Sigmoid colon (tissue), 7 donors: Measurements from ENCODE around the gene ALKBH6. TPM values are rescaled to one million over a fixed set of nuclear protein-coding genes. Genes with fewer than 3 reads are reported as not detected.
A peak's percentile ranks its signal among the peaks of the same experiment; 100 is the strongest.

Experiments
- DNase-seq: peaks from one replicate; pipeline ENCODE4 v3.0.0-alpha.2; 2019
- H3K27ac ChIP-seq, 4 donors: fragments of 200-600 bp; sonication (generic); one replicate each; pipeline ENCODE4 v1.5.1; 2016 to 2019; ENCODE audit warnings: mild to moderate bottlenecking in 1 of 4
- H3K27me3 ChIP-seq, 3 donors: fragments of 200-600 bp; sonication (generic); one replicate each; pipeline ENCODE4 v1.5.1; 2019; ENCODE audit warnings: mild to moderate bottlenecking in 1 of 3
- H3K36me3 ChIP-seq, 4 donors: fragments of 200-600 bp; sonication (generic); one replicate each; pipeline ENCODE4 v1.5.1; 2016 to 2019
- H3K4me1 ChIP-seq, 4 donors: fragments of 200-600 bp; sonication (generic); one replicate each; pipeline ENCODE4 v1.5.1; 2017 to 2019
- H3K4me3 ChIP-seq, 4 donors: fragments of 200-600 bp; sonication (generic); one replicate each; pipeline ENCODE4 v1.5.1; 2017 to 2019; ENCODE audit warnings: mild to moderate bottlenecking in 2 of 4, moderate library complexity in 1 of 4
- H3K9me3 ChIP-seq, 4 donors: fragments of 200-600 bp in 3 of 4; sonication (generic) in 3 of 4; one replicate each; pipeline versions ENCODE4 v1.5.1 to v1.6.1; 2013 to 2019
- CTCF ChIP-seq, 4 experiments: fragments of 450-650 bp in 3 of 4; fragments of 200-600 bp in 1 of 4; IDR thresholded peaks; one replicate each; pipeline ENCODE4 v1.5.1; 2016 to 2019; ENCODE audit warnings: antibody characterized with exemption in 4 of 4, mild to moderate bottlenecking in 3 of 4, moderate library complexity in 2 of 4
- EP300 ChIP-seq, 4 donors: sonication (generic); formaldehyde crosslinking; IDR thresholded peaks; one replicate each; pipeline ENCODE4 v1.6.1; 2017; ENCODE audit warnings: antibody characterized with exemption in 4 of 4
- POLR2A ChIP-seq, 2 donors: fragments of 450-650 bp; IDR thresholded peaks; one replicate each; pipeline ENCODE4 v1.6.1; 2016; ENCODE audit warnings: antibody characterized with exemption in 2 of 2, mild to moderate bottlenecking in 2 of 2, moderate library complexity in 2 of 2
- POLR2AphosphoS5 ChIP-seq, 4 donors: sonication (generic); formaldehyde crosslinking; IDR thresholded peaks; one replicate each; pipeline ENCODE4 v1.6.1; 2017; ENCODE audit warnings: antibody characterized with exemption in 4 of 4
- WGBS, 2 donors: extraction: QIAGEN DNeasy Blood & Tissue Kit; methylation state at CpG; one replicate each; pipeline ENCODE4 v1.1.7; 2013; 5-methylcytosine and 5-hydroxymethylcytosine counted together
- intact Hi-C: fragments of 100-400 bp; cut with DNase I; formaldehyde crosslinking; loops from one replicate; pipeline ENCODE4 v1.15.1; 2023
- polyA plus RNA-seq, 3 donors: library from polyadenylated mRNA; stranded (reverse); fragments of 200-250 nt; gene quantifications; one replicate each; pipeline ENCODE4 v1.2.3, GENCODE V29; 2013
- total RNA-seq, 4 donors: library from RNA; depleted of rRNA; stranded (reverse); fragments of >200 nt; gene quantifications; one replicate each; pipeline ENCODE4 v1.1.0, GENCODE V29; 2016
- donor health status: healthy with polysubstance abuse.
- donor health status: Bipolar disorder and iron deficiency.
- donor health status: healthy.

ALKBH6 gene
- total and polyA plus RNA-seq, 7 donors, result 12.0 to 31.7 (median 24.4) TPM

GRCh38 chr19:36054733-36055686 lies 41.0 kb upstream of the ALKBH6 start, which contains the start of gene WDR62:
WDR62 (plus strand) TSS chr19:36054897; CDS start chr19:36054972, 75 bp downstream.
- Histone ChIP-seq H3K9me3 (no peaks in the 10 kb centered on the region), H3K27me3 (no peaks in the 10 kb centered on the region), H3K36me3 (no peaks in the 10 kb centered on the region), H3K27ac (peak within 1 kb of the TSS; percentile 90 to 95 (median 93)), H3K4me3 (peak within 1 kb of the TSS; percentile 52 to 69 (median 64)), H3K4me1 (peaks cover 0 to 18% (median 17%) of the 10 kb centered on the region in 4 donors)
- TF ChIP-seq POLR2A (IDR thresholded peaks at IDR 0.05), result no peak
- TF ChIP-seq POLR2AphosphoS5 (IDR thresholded peaks at IDR 0.05), result no peak
- TF ChIP-seq CTCF (IDR thresholded peaks at IDR 0.05), result no peak
- TF ChIP-seq EP300 (IDR thresholded peaks at IDR 0.05), result no peak
- intact Hi-C loops, result loop anchor here (1.0 to 10.0 kb wide), 5 partner anchors 43 to 300 kb away; partner anchors contain the start of genes ALKBH6, HSPB6, LRFN3 and POLR2I
- 1% methylated on average over 76 of the region's 76 CpGs for WGBS, 2 donors
- DNase-seq, result peak; percentile 97

GRCh38 chr19:36054119-36054732 lies 40.2 kb upstream of the ALKBH6 start, which contains the start of gene THAP8:
THAP8 (minus strand) TSS chr19:36054285; CDS start chr19:36054217, 68 bp downstream.
- H3K36me3 ChIP-seq, result no peaks in the 10 kb centered on the region
- no peaks in the 10 kb centered on the region for H3K27me3 ChIP-seq
- DNase-seq, result peak; percentile 100
- 0 to 1% methylated on average over 56 of the region's 56 CpGs for WGBS, 2 donors
- peak within 1 kb of the TSS; percentile 52 to 69 (median 64) for H3K4me3 ChIP-seq
- H3K4me1 ChIP-seq, result peaks cover 0 to 18% (median 17%) of the 10 kb centered on the region in 4 donors
- TF ChIP-seq POLR2AphosphoS5 (IDR thresholded peaks at IDR 0.05), result peak in 3 of 4 donors; percentile 69 to 95 (median 86)
- TF ChIP-seq CTCF (IDR thresholded peaks at IDR 0.05), result peak; percentile 45 to 66 (median 54)
- peak; percentile 60 to 83 for TF ChIP-seq POLR2A (IDR thresholded peaks at IDR 0.05)
- peak in 2 of 4 donors; percentile 40 to 98 for TF ChIP-seq EP300 (IDR thresholded peaks at IDR 0.05)
- intact Hi-C loops, result loop anchor here (1.0 to 10.0 kb wide), 5 partner anchors 42 to 299 kb away; partner anchors contain the start of genes ALKBH6, HSPB6, LRFN3 and POLR2I
- no peaks in the 10 kb centered on the region for H3K9me3 ChIP-seq
- peak within 1 kb of the TSS; percentile 90 to 95 (median 93) for H3K27ac ChIP-seq

- Histone ChIP-seq H3K27ac (peak overlapping the region; percentile 90 to 95 (median 93)), H3K36me3 (no peaks in the 10 kb centered on the region), H3K27me3 (no peaks in the 10 kb centered on the region), H3K4me3 (no peak overlapping the region), H3K4me1 (peaks cover 0 to 29% (median 24%) of the 10 kb centered on the region in 4 donors), H3K9me3 (no peaks in the 10 kb centered on the region)
- DNase-seq, result no peak
- TF ChIP-seq CTCF (IDR thresholded peaks at IDR 0.05), result peak in 1 of 4 experiments; percentile 6
- TF ChIP-seq POLR2AphosphoS5 (IDR thresholded peaks at IDR 0.05), result no peak
- WGBS, 2 donors, result 92 to 95% methylated on average over 4 of the region's 4 CpGs
- intact Hi-C loops, result loop anchor here (5.0 to 10.0 kb wide), 2 partner anchors 39 to 297 kb away; partner anchors contain the start of genes ALKBH6, HSPB6 and PROSER3
Measured at GRCh38 chr19:36051637-36052036, 37.6 kb upstream of the ALKBH6 start.

- WGBS, 2 donors, result 62 to 67% methylated on average over 3 of the region's 3 CpGs
- Histone ChIP-seq H3K4me1 (peaks cover 0 to 33% (median 28%) of the 10 kb centered on the region in 4 donors), H3K36me3 (no peaks in the 10 kb centered on the region), H3K9me3 (no peaks in the 10 kb centered on the region), H3K27me3 (no peaks in the 10 kb centered on the region), H3K4me3 (no peak overlapping the region), H3K27ac (peak overlapping the region in 3 of 4 donors; percentile 90 to 94 (median 92))
- intact Hi-C loops, result loop anchor here (5.0 to 10.0 kb wide), 2 partner anchors 39 to 296 kb away; partner anchors contain the start of genes ALKBH6, HSPB6 and PROSER3
- DNase-seq, result no peak
- TF ChIP-seq POLR2AphosphoS5 (IDR thresholded peaks at IDR 0.05) (no peak), CTCF (IDR thresholded peaks at IDR 0.05) (peak in 2 of 4 experiments; percentile 13 to 35), EP300 (IDR thresholded peaks at IDR 0.05) (no peak), POLR2A (IDR thresholded peaks at IDR 0.05) (no peak)
Measured at GRCh38 chr19:36051236-36051635, 37.2 kb upstream of the ALKBH6 start.
